GM23248 (cell line): ENCODE results near the gene ANKH. TPM values are rescaled to one million over a fixed set of nuclear protein-coding genes. Genes with fewer than 3 reads are reported as not detected.
A peak's percentile ranks its signal among the peaks of the same experiment; 100 is the strongest.

Experiments
- DNase-seq: peaks from one replicate; pipeline ENCODE4 v3.0.0-alpha.2; 2015
- H2AFZ ChIP-seq: fragments of 200-600 bp; sonication (generic); 2 replicates; pipeline ENCODE4 v1.6.1; 2016; ENCODE audit warnings: antibody characterized with exemption
- H3F3A ChIP-seq: fragments of 200-600 bp; sonication (generic); 2 replicates; pipeline ENCODE4 v1.6.1; 2016; ENCODE audit warnings: mild to moderate bottlenecking, antibody characterized with exemption, mixed run types; ENCODE audit not compliant: insufficient read depth
- H3K27ac ChIP-seq: fragments of 200-600 bp; sonication (generic); 2 replicates; pipeline ENCODE4 v1.5.1; 2016; ENCODE audit warnings: mild to moderate bottlenecking
- H3K27me3 ChIP-seq: fragments of 200-600 bp; sonication (generic); replicated peaks from 2 replicates; pipeline ENCODE4 v1.6.1; 2016; ENCODE audit warnings: mild to moderate bottlenecking; ENCODE audit not compliant: insufficient read depth
- H3K36me3 ChIP-seq: fragments of 200-600 bp; sonication (generic); 2 replicates; pipeline ENCODE4 v1.6.1; 2016; ENCODE audit warnings: low read depth, mild to moderate bottlenecking
- H3K4me1 ChIP-seq: fragments of 200-600 bp; sonication (generic); 2 replicates; pipeline ENCODE4 v1.6.1; 2016; ENCODE audit warnings: mild to moderate bottlenecking; ENCODE audit not compliant: insufficient read depth
- H3K4me2 ChIP-seq: fragments of 200-600 bp; sonication (generic); one replicate; pipeline ENCODE4 v1.6.1; 2016; ENCODE audit warnings: mild to moderate bottlenecking; ENCODE audit not compliant: unreplicated experiment
- H3K4me3 ChIP-seq: fragments of 200-600 bp; sonication (generic); 2 replicates; pipeline ENCODE4 v1.5.1; 2016; ENCODE audit warnings: mild to moderate bottlenecking
- H3K79me2 ChIP-seq: fragments of 200-600 bp; sonication (generic); 2 replicates; pipeline ENCODE4 v1.6.1; 2016; ENCODE audit warnings: mild to moderate bottlenecking; ENCODE audit not compliant: insufficient read depth
- H3K9ac ChIP-seq: fragments of 200-600 bp; sonication (generic); 2 replicates; pipeline ENCODE4 v1.6.1; 2016; ENCODE audit warnings: mild to moderate bottlenecking
- H3K9me2 ChIP-seq: fragments of 200-600 bp; sonication (generic); 2 replicates; pipeline ENCODE4 v1.6.1; 2016; ENCODE audit warnings: mixed run types, mild to moderate bottlenecking, moderate library complexity; ENCODE audit not compliant: insufficient read depth
- H3K9me3 ChIP-seq: fragments of 200-600 bp; sonication (generic); one replicate; pipeline ENCODE4 v1.6.1; 2017; ENCODE audit warnings: low read depth
- H4K20me1 ChIP-seq: fragments of 200-600 bp; sonication (generic); 2 replicates; pipeline ENCODE4 v1.6.0; 2016; ENCODE audit not compliant: insufficient read depth
- EZH2 ChIP-seq: fragments of 200-600 bp; sonication (generic); IDR thresholded peaks from 2 replicates; pipeline ENCODE4 v1.6.1; 2018; ENCODE audit warnings: antibody characterized with exemption, mild to moderate bottlenecking; ENCODE audit not compliant: insufficient read depth, poor library complexity, severe bottlenecking
- EZH2phosphoT487 ChIP-seq: fragments of 200-600 bp; sonication (generic); IDR thresholded peaks from 2 replicates; pipeline ENCODE4 v1.6.1; 2018; ENCODE audit warnings: antibody characterized with exemption, moderate library complexity, mild to moderate bottlenecking, low read depth; ENCODE audit not compliant: insufficient read depth
- WGBS, 2 experiments: methylation state at CpG; one replicate each; pipeline ENCODE4 v1.1.6; 2015 to 2017; ENCODE audit warnings: low lambda C conversion rate in 2 of 2, low coverage in 1 of 2; ENCODE audit errors: missing lambda C conversion rate in 2 of 2; 5-methylcytosine and 5-hydroxymethylcytosine counted together
- in situ Hi-C: fragments of 300-500 bp; cut with MboI; formaldehyde crosslinking; loops from 2 replicates; pipeline ENCODE4 v1.15.0; 2020
- polyA plus RNA-seq: library from polyadenylated mRNA; unstranded; fragments of >200 nt; fragmentation: Nextera tagmentation; extraction: Ambion mirVana; gene quantifications from 2 replicates; pipeline ENCODE4 v1.2.1, GENCODE V29; 2016
- total RNA-seq: library from RNA; depleted of rRNA; stranded (reverse); fragments of >200 nt; shearing (Covaris generic); gene quantifications from 2 replicates; pipeline ENCODE4 v1.2.3, GENCODE V29; 2014

The ANKH gene
- total and polyA plus RNA-seq, 2 experiments from 2014 or later: 45.9 to 47.6 TPM

GRCh38 chr5:14912206-14912605, 40.6 kb upstream of the ANKH start:
- H3K36me3 ChIP-seq: no peaks in the 10 kb centered on the region
- TF ChIP-seq EZH2phosphoT487 (no peak), EZH2 (no peak)

GRCh38 chr5:14909369-14909768, 37.8 kb upstream of the ANKH start:
- no peak for TF ChIP-seq EZH2
- TF ChIP-seq EZH2phosphoT487: no peak
- H3K9me3 ChIP-seq: no peaks in the 10 kb centered on the region
- WGBS, 2 experiments: 88 to 89% methylated on average over 2 of the region's 2 CpGs
- H3K9me2 ChIP-seq: no peaks in the 10 kb centered on the region
- no peaks in the 10 kb centered on the region for H4K20me1 ChIP-seq
- H3K36me3 ChIP-seq: no peaks in the 10 kb centered on the region
- no peaks in the 10 kb centered on the region for H3K79me2 ChIP-seq
- H3K27ac ChIP-seq: no peak overlapping the region
- peaks cover 13% of the 10 kb centered on the region for H3K4me1 ChIP-seq
- no peak overlapping the region for H3K4me2 ChIP-seq
- no peak for DNase-seq
- in situ Hi-C loops: no loop called here
- no peak overlapping the region for H3K4me3 ChIP-seq
- H3K9ac ChIP-seq: no peak overlapping the region
- no peak overlapping the region for H2AFZ ChIP-seq
- no peaks in the 10 kb centered on the region for H3K27me3 ChIP-seq
- H3F3A ChIP-seq: peaks cover 6% of the 10 kb centered on the region

More at GRCh38 chr5:14912206-14912605, 40.6 kb upstream of the ANKH start:
- Histone ChIP-seq H3K9me2 (no peaks in the 10 kb centered on the region), H3K9ac (no peak overlapping the region), H2AFZ (no peak overlapping the region), H3K79me2 (no peaks in the 10 kb centered on the region), H4K20me1 (no peaks in the 10 kb centered on the region), H3K4me2 (no peak overlapping the region), H3K27ac (no peak overlapping the region), H3K27me3 (no peaks in the 10 kb centered on the region), H3K9me3 (no peaks in the 10 kb centered on the region), H3F3A (peaks cover 19% of the 10 kb centered on the region), H3K4me3 (no peak overlapping the region), H3K4me1 (peaks cover 26% of the 10 kb centered on the region)
- in situ Hi-C loops: no loop called here
- DNase-seq: no peak
- WGBS, 2 experiments: 92 to 96% methylated on average over 7 of the region's 7 CpGs

- Histone ChIP-seq H3K36me3 (no peaks in the 10 kb centered on the region), H3K9me2 (no peaks in the 10 kb centered on the region), H4K20me1 (no peaks in the 10 kb centered on the region), H3K27ac (no peak overlapping the region), H3K9ac (no peak overlapping the region), H3K9me3 (no peaks in the 10 kb centered on the region), H3K27me3 (no peaks in the 10 kb centered on the region), H3K79me2 (no peaks in the 10 kb centered on the region), H3K4me1 (peaks cover 8% of the 10 kb centered on the region), H3K4me3 (no peak overlapping the region), H3F3A (peaks cover 2% of the 10 kb centered on the region; the same call in 1 of the 2 replicates), H2AFZ (no peak overlapping the region), H3K4me2 (no peak overlapping the region)
- in situ Hi-C loops: no loop called here
- DNase-seq: peak; percentile 24
- no peak for TF ChIP-seq EZH2
- no peak for TF ChIP-seq EZH2phosphoT487
- WGBS, 2 experiments: 51 to 59% methylated on average over 6 of the region's 6 CpGs
Observed at GRCh38 chr5:14908172-14908571, 36.6 kb upstream of the ANKH start.

- DNase-seq: no peak
- Histone ChIP-seq H3K36me3 (no peaks in the 10 kb centered on the region), H3K4me2 (no peak overlapping the region), H3K9ac (no peak overlapping the region), H3K27ac (no peak overlapping the region), H3K9me2 (no peaks in the 10 kb centered on the region), H3K4me1 (peaks cover 14% of the 10 kb centered on the region), H3F3A (peaks cover 13% of the 10 kb centered on the region), H4K20me1 (no peaks in the 10 kb centered on the region), H3K27me3 (no peaks in the 10 kb centered on the region), H2AFZ (no peak overlapping the region), H3K4me3 (no peak overlapping the region), H3K9me3 (no peaks in the 10 kb centered on the region), H3K79me2 (no peaks in the 10 kb centered on the region)
- in situ Hi-C loops: no loop called here
- TF ChIP-seq EZH2phosphoT487 (no peak), EZH2 (no peak)
- WGBS, 2 experiments: 90 to 94% methylated on average over 3 of the region's 3 CpGs
Observed at GRCh38 chr5:14906628-14907027, 35.0 kb upstream of the ANKH start.
